VCaP (cell line): ENCODE measurements around the gene CA6.

ENCODE experiments used
- H3K27ac ChIP-seq: fragments of 450-650 bp; 2 replicates; pipeline ENCODE4 v1.5.1; 2017
- CTCF ChIP-seq: fragments of 450-650 bp; conservative IDR thresholded peaks from 2 replicates; pipeline ENCODE4 v1.5.1; 2017; ENCODE audit warnings: mild to moderate bottlenecking, moderate library complexity

Gene CA6

GRCh38 chr1:8938232-8938999 lies 7.3 kb upstream of the CA6 start:
- TF ChIP-seq CTCF = no peak
- H3K27ac ChIP-seq = no peak overlapping the region

GRCh38 chr1:8939000-8939265 lies 6.7 kb upstream of the CA6 start:
- no peak for TF ChIP-seq CTCF

GRCh38 chr1:8939362-8939995 lies 6.2 kb upstream of the CA6 start:
- H3K27ac ChIP-seq = no peak overlapping the region
- TF ChIP-seq CTCF = no peak

More at GRCh38 chr1:8939000-8939265, 6.7 kb upstream of the CA6 start:
- H3K27ac ChIP-seq = no peak overlapping the region

GRCh38 chr1:8941906-8942305 lies 3.8 kb upstream of the CA6 start:
- TF ChIP-seq CTCF = no peak
- H3K27ac ChIP-seq = no peak overlapping the region

GRCh38 chr1:8943498-8944405 lies 1.9 kb upstream of the CA6 start:
- H3K27ac ChIP-seq = no peak overlapping the region
- TF ChIP-seq CTCF = no peak

- no peak for TF ChIP-seq CTCF
- H3K27ac ChIP-seq = no peak overlapping the region
Measured at GRCh38 chr1:8947127-8947691, 1.5 kb downstream of the CA6 start.

GRCh38 chr1:8950309-8950708 lies 4.6 kb downstream of the CA6 start:
- H3K27ac ChIP-seq = no peak overlapping the region
- no peak for TF ChIP-seq CTCF
